NT2/D1 (cell line): ENCODE results near the gene ZNF814.

Source experiments
- SUZ12 ChIP-seq: IDR thresholded peaks from 2 replicates; pipeline ENCODE4 v1.6.1; 2011; ENCODE audit not compliant: insufficient read length, insufficient read depth; ENCODE audit errors: extremely low read depth
- YY1 ChIP-seq: IDR thresholded peaks from 2 replicates; pipeline ENCODE4 v1.6.1; 2011; ENCODE audit not compliant: insufficient read length, insufficient read depth
- ZNF274 ChIP-seq: IDR thresholded peaks from 2 replicates; pipeline ENCODE4 v1.6.1; 2011; ENCODE audit warnings: mild to moderate bottlenecking, low read depth, low read length

DNA sequence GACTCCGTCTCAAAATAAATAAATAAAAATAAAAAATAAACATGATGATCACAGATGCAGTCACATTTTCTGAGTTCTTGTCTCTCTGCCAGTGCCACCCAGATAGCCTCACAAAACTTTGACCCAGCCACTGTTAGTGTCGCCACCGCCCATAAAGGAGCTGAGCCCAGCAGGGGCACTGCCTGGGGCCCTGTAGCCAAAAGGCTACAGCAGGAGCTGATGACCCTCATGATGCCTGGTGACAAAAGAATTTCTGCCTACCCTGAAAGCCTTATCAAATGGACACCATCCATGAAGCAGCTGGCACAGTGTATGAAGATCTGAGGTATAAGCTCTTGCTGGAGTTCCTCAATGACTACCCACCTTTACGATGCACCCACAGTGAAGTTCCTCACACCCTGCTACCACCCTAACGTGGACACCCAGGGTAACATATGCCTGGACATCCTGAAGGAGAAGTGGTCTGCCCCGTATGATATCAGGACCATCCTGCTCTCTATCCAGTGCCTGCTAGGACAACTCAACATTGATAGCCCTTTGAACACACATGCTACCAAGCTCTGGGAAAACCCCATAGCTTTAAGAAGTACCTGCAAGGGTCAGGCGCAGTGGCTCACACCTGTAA lies 20.9 kb downstream of the ZNF814 start:
- TF ChIP-seq SUZ12 (no peak), YY1 (no peak), ZNF274 (no peak)
